C4-2B (cell line): Measurements from ENCODE around the gene AGL.
"Not testable (repeated sequence)": the region's sequence is repeated elsewhere in the genome, so short reads cannot be mapped to it uniquely, and the experiment has no call there.

Experiments used
- H3K27ac ChIP-seq: fragments of 450-650 bp; 2 replicates; pipeline ENCODE4 v1.5.1; 2017
- ZFX ChIP-seq: fragments of 450-650 bp; IDR thresholded peaks from 2 replicates; pipeline ENCODE4 v1.6.1; 2017
- TF ChIP-seq, protein P1 (sequence below): fragments of 450-650 bp; conservative IDR thresholded peaks from 2 replicates; pipeline ENCODE4 v1.5.1; 2017; ENCODE audit warnings: mild to moderate bottlenecking

The AGL gene

DNA sequence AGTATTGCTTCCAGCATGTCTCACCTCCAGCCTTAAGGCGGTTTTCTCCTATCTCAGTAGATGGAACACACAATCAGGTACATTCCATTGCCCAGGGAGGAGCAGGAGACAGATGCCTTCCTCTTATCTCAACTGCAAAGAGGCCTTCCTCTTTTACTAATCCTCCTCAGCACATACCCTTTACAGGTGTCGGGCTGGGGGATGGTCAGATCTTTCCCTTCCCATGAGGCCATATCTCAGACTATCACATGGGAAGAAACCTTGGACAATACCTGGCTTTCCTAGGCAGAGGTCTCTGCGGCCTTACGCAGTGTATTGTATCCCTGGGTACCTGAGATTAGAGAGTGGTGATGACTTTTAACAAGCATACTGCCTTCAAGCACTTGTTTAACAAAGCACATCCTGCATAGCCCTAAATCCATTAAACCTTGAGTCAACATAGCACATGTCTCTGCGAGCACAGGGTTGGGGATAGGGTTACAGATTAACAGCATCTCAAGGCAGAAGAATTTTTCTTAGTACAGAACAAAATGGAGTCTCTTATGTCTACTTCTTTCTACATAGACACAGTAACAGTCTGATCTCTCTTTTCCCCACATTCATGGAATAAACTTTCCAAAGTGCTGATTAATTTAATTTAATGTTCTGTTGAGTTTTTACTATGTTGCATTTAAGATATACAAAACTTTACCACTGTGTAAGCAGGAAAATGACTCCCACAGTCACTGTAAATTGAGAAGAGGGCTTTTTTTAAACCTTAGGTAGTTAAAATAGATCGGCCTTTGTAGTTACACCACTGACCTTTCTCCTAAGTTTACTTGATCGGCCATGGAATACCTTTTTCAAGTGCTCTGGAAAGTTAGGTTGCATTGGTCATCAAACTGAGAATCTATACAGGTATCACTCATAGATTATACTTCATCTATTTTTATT is 13.7 kb upstream of the AGL start:
- peak overlapping the region; percentile 53; the same call in 1 of the 2 replicates for H3K27ac ChIP-seq
- TF ChIP-seq ZFX: 0 out of 2 replicates have a peak, but pooled peaks have one; percentile 4

DNA sequence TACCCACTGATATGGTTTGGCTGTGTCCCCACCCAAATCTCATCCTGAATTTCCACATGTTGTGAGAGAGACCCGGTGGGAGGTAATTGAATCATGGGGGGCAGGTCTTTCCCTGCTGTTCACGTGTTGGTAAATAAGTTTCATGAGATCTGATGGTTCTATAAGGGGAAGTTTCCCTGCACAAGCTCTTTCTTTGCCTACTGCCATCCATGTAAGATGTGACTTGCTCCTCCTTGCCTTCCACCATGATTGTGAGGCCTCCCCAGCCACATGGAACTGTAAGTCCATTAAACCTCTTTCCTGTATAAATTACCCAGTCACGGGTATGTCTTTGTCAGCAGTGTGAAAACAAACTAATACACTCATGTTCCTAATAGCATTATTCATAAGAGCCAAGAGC is 9.8 kb upstream of the AGL start:
- not testable (repeated sequence) for H3K27ac ChIP-seq

- TF ChIP-seq ZFX: no peak
- TF ChIP-seq, protein P1, sequence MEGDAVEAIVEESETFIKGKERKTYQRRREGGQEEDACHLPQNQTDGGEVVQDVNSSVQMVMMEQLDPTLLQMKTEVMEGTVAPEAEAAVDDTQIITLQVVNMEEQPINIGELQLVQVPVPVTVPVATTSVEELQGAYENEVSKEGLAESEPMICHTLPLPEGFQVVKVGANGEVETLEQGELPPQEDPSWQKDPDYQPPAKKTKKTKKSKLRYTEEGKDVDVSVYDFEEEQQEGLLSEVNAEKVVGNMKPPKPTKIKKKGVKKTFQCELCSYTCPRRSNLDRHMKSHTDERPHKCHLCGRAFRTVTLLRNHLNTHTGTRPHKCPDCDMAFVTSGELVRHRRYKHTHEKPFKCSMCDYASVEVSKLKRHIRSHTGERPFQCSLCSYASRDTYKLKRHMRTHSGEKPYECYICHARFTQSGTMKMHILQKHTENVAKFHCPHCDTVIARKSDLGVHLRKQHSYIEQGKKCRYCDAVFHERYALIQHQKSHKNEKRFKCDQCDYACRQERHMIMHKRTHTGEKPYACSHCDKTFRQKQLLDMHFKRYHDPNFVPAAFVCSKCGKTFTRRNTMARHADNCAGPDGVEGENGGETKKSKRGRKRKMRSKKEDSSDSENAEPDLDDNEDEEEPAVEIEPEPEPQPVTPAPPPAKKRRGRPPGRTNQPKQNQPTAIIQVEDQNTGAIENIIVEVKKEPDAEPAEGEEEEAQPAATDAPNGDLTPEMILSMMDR: no peak
- no peak overlapping the region for H3K27ac ChIP-seq
Observed at GRCh38 chr1:99843760-99844159, 6.4 kb upstream of the AGL start.

- H3K27ac ChIP-seq: not testable (repeated sequence)
Observed at GRCh38 chr1:99845201-99845600, 5.0 kb upstream of the AGL start.

GRCh38 chr1:99849413-99849743 is 783 bp upstream of the AGL start:
- no peak for TF ChIP-seq ZFX
- TF ChIP-seq, protein P1: no peak
- peak overlapping the region; percentile 79 for H3K27ac ChIP-seq

- TF ChIP-seq ZFX: no peak
- TF ChIP-seq, protein P1: no peak
- peak overlapping the region; percentile 79 for H3K27ac ChIP-seq
Observed at GRCh38 chr1:99850459-99851291, 514 bp downstream of the AGL start.

GRCh38 chr1:99851850-99852454 is 1.8 kb downstream of the AGL start:
- no peak overlapping the region for H3K27ac ChIP-seq
- no peak for TF ChIP-seq ZFX
- TF ChIP-seq, protein P1: no peak

DNA sequence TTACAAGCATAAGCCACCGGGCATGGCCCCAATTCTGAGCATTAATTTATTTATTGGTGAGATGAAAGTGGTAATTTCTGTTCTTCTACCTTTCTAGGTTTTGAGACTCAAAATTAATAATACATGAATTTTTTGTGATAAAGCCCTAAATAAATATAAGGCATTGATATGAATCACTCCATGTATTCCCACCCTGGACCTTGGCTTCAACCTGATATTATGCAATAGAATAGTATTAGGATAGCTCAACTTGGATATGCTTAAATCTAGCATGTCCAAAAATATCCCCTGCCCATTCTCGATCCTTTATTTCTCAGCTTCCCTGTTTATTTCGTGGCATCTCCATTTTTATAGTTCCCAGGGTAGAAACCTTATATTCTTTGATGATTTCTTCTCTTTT is 2.5 kb downstream of the AGL start:
- TF ChIP-seq, protein P1: no peak
- no peak for TF ChIP-seq ZFX
- no peak overlapping the region for H3K27ac ChIP-seq
